Smooth muscle cell (in vitro differentiated cells): ENCODE data around the gene THSD7A. TPM values are rescaled to one million over a fixed set of nuclear protein-coding genes. Genes with fewer than 3 reads are reported as not detected.

Experiments
- DNase-seq: peaks from one replicate; lab custom pipeline; 2025; ENCODE audit not compliant: unreplicated experiment; lab: John Stamatoyannopoulos, UW
- H2AFZ ChIP-seq: fragments of 200-600 bp; sonication (generic); 2 replicates; pipeline ENCODE4 v1.6.0; 2016; ENCODE audit warnings: antibody characterized with exemption, low read depth, mild to moderate bottlenecking
- H3F3A ChIP-seq: fragments of 200-600 bp; sonication (generic); 2 replicates; pipeline ENCODE4 v1.6.0; 2017; ENCODE audit warnings: antibody characterized with exemption, low read depth
- H3K27ac ChIP-seq: fragments of 200-600 bp; sonication (generic); 2 replicates; pipeline ENCODE4 v1.5.1; 2016; ENCODE audit warnings: low read depth, mild to moderate bottlenecking
- H3K27me3 ChIP-seq: fragments of 200-600 bp; sonication (generic); 2 replicates; pipeline ENCODE4 v1.6.1; 2016; ENCODE audit warnings: low read depth, mild to moderate bottlenecking
- H3K36me3 ChIP-seq: fragments of 200-600 bp; sonication (generic); 2 replicates; pipeline ENCODE4 v1.5.1; 2016; ENCODE audit warnings: low read depth
- H3K4me1 ChIP-seq: fragments of 200-600 bp; sonication (generic); 2 replicates; pipeline ENCODE4 v1.5.1; 2016; ENCODE audit warnings: low read depth
- H3K4me2 ChIP-seq: fragments of 200-600 bp; sonication (generic); 2 replicates; pipeline ENCODE4 v1.6.0; 2016; ENCODE audit warnings: mild to moderate bottlenecking
- H3K4me3 ChIP-seq: fragments of 200-600 bp; sonication (generic); 2 replicates; pipeline ENCODE4 v1.5.1; 2016; ENCODE audit warnings: mild to moderate bottlenecking
- H3K79me2 ChIP-seq: fragments of 200-600 bp; sonication (generic); 2 replicates; pipeline ENCODE4 v1.6.0; 2016; ENCODE audit warnings: low read depth, mild to moderate bottlenecking
- H3K9ac ChIP-seq: fragments of 200-600 bp; sonication (generic); 2 replicates; pipeline ENCODE4 v1.6.0; 2016; ENCODE audit warnings: low read depth
- H3K9me3 ChIP-seq: fragments of 200-600 bp; sonication (generic); replicated peaks from 2 replicates; pipeline ENCODE4 v1.5.1; 2016; ENCODE audit warnings: low read depth
- H4K20me1 ChIP-seq: fragments of 200-600 bp; sonication (generic); 2 replicates; pipeline ENCODE4 v1.6.0; 2016; ENCODE audit warnings: low read depth
- CTCF ChIP-seq: fragments of 200-600 bp; sonication (generic); IDR thresholded peaks from 2 replicates; pipeline ENCODE4 v1.5.1; 2017; ENCODE audit warnings: borderline replicate concordance, mild to moderate bottlenecking, antibody characterized with exemption; ENCODE audit not compliant: insufficient read depth, poor library complexity, severe bottlenecking
- WGBS: methylation state at CpG from one replicate; pipeline ENCODE4 v1.1.7; 2016; ENCODE audit warnings: low lambda C conversion rate; 5-methylcytosine and 5-hydroxymethylcytosine counted together
- polyA plus RNA-seq: library from polyadenylated mRNA; unstranded; fragments of >200 nt; fragmentation: Nextera tagmentation; extraction: Ambion mirVana; gene quantifications from 2 replicates; pipeline ENCODE4 v1.2.1, GENCODE V29; 2016
- total RNA-seq: library from RNA; depleted of rRNA; stranded (reverse); fragments of >200 nt; gene quantifications from 2 replicates; pipeline ENCODE4 v1.2.3, GENCODE V29; 2014

Gene THSD7A
- total and polyA plus RNA-seq, 2 experiments from 2014 or later: 1.7 to 2.7 TPM

GRCh38 chr7:11754933-11755332 is 77.1 kb downstream of the THSD7A start:
- Histone ChIP-seq H3K27ac (no peak overlapping the region), H2AFZ (no peak overlapping the region)

GRCh38 chr7:11754123-11754522 is 77.9 kb downstream of the THSD7A start:
- H3K9me3 ChIP-seq: no peaks in the 10 kb centered on the region
- no peaks in the 10 kb centered on the region for H3K79me2 ChIP-seq
- H3K27ac ChIP-seq: no peak overlapping the region
- no peaks in the 10 kb centered on the region for H3K36me3 ChIP-seq
- H3K4me3 ChIP-seq: no peak overlapping the region
- no peaks in the 10 kb centered on the region for H3K4me1 ChIP-seq
- H2AFZ ChIP-seq: no peak overlapping the region
- WGBS: 85% methylated on average over 2 of the region's 2 CpGs
- no peak for DNase-seq
- no peak overlapping the region for H3K4me2 ChIP-seq
- no peaks in the 10 kb centered on the region for H4K20me1 ChIP-seq
- no peak overlapping the region for H3K9ac ChIP-seq
- peaks cover 2% of the 10 kb centered on the region for H3F3A ChIP-seq
- no peaks in the 10 kb centered on the region for H3K27me3 ChIP-seq
- no peak for TF ChIP-seq CTCF

More at GRCh38 chr7:11754933-11755332, 77.1 kb downstream of the THSD7A start:
- Histone ChIP-seq H3K9ac (no peak overlapping the region), H3K27me3 (no peaks in the 10 kb centered on the region), H3K36me3 (no peaks in the 10 kb centered on the region), H4K20me1 (no peaks in the 10 kb centered on the region), H3K9me3 (no peaks in the 10 kb centered on the region), H3F3A (peaks cover 3% of the 10 kb centered on the region), H3K4me2 (no peak overlapping the region), H3K79me2 (no peaks in the 10 kb centered on the region), H3K4me1 (no peaks in the 10 kb centered on the region), H3K4me3 (no peak overlapping the region)
- WGBS: 96% methylated on average over 3 of the region's 3 CpGs
- TF ChIP-seq CTCF: no peak
- no peak for DNase-seq

- Histone ChIP-seq H3K4me2 (no peak overlapping the region), H3K4me1 (no peaks in the 10 kb centered on the region), H3K27ac (no peak overlapping the region), H3K36me3 (no peaks in the 10 kb centered on the region), H3F3A (no peaks in the 10 kb centered on the region), H3K27me3 (no peaks in the 10 kb centered on the region), H3K9me3 (no peaks in the 10 kb centered on the region), H3K79me2 (no peaks in the 10 kb centered on the region), H4K20me1 (no peaks in the 10 kb centered on the region), H3K9ac (no peak overlapping the region), H2AFZ (no peak overlapping the region), H3K4me3 (no peak overlapping the region)
- no peak for DNase-seq
- TF ChIP-seq CTCF: no peak
These were observed 78.6 kb downstream of the THSD7A start for GRCh38 chr7:11753433-11753832.

GRCh38 chr7:11751807-11752389 is 80.1 kb downstream of the THSD7A start:
- DNase-seq: no peak
- Histone ChIP-seq H3K4me3 (no peak overlapping the region), H3K4me2 (no peak overlapping the region), H3K9ac (no peak overlapping the region), H3K4me1 (no peaks in the 10 kb centered on the region), H4K20me1 (no peaks in the 10 kb centered on the region), H3F3A (no peaks in the 10 kb centered on the region), H3K9me3 (no peaks in the 10 kb centered on the region), H3K36me3 (no peaks in the 10 kb centered on the region), H2AFZ (no peak overlapping the region), H3K79me2 (no peaks in the 10 kb centered on the region), H3K27ac (no peak overlapping the region), H3K27me3 (no peaks in the 10 kb centered on the region)
- 63% methylated on average over 8 of the region's 8 CpGs for WGBS
- no peak for TF ChIP-seq CTCF
